HepG2 (cell line): Measurements from ENCODE around the gene PAMR1. TPM values are rescaled to one million over a fixed set of nuclear protein-coding genes. Genes with fewer than 3 reads are reported as not detected.

ENCODE experiments used
- ATAC-seq: fragments of 200-7000 bp; cut with Tn5 transposase; 3 replicates; pipeline ENCODE4 v1.9.1; 2020; ENCODE audit warnings: mild to moderate bottlenecking, moderate library complexity
- BruUV-seq: library from RNA; stranded (reverse); fragments of 400-500 nt; replicated peaks from 2 replicates; lab custom pipeline; 2021; lab: Mats Ljungman, UMichigan
- CTCF ChIA-PET: fragments of 300-600 bp; formaldehyde crosslinking; extraction: SDS; loops from one replicate; lab custom pipeline; 2021; ENCODE audit warnings: low total read pairs, inconsistent platforms, low intra/inter-chr PET ratio; lab: Yijun Ruan, JAX
- POLR2A ChIA-PET: fragments of 350-600 bp; sonication (Branson Sonifier 250); formaldehyde crosslinking; loops from one replicate; lab custom pipeline; 2020; ENCODE audit warnings: antibody characterized with exemption, inconsistent platforms; lab: Yijun Ruan, JAX
- DNase-seq: peaks from one replicate; pipeline ENCODE4 v3.0.0-alpha.2; 2015; ENCODE audit warnings: low spot score
- FAIRE-seq: peaks from 3 replicates; lab custom pipeline; 2011; peaks lifted over from hg19 to GRCh38; lab: Jason Lieb, UNC
- H2AFZ ChIP-seq: one replicate; pipeline ENCODE4 v1.6.1; 2011; ENCODE audit warnings: low read length, inconsistent platforms
- H3K27ac ChIP-seq: fragments of 300-600 bp; 3 replicates; pipeline ENCODE4 v1.8.0; 2011; ENCODE audit warnings: mixed run types, mild to moderate bottlenecking, mixed read lengths, low read length, inconsistent platforms; ENCODE audit not compliant: insufficient read depth; ENCODE audit errors: extremely low read length
- H3K27me3 ChIP-seq, 2 experiments: fragments of 200-600 bp in 1 of 2; 2 replicates in 1 of 2; 3 replicates in 1 of 2; pipeline versions ENCODE4 v1.6.0 to v1.8.0; 2011; ENCODE audit warnings: low read length in 2 of 2, mild to moderate bottlenecking in 2 of 2, moderate library complexity in 2 of 2, inconsistent platforms in 1 of 2; ENCODE audit not compliant: insufficient read depth in 2 of 2, control insufficient read depth in 1 of 2
- H3K36me3 ChIP-seq, 2 experiments: fragments of 200-600 bp in 1 of 2; replicated peaks in 1 of 2; 2 replicates in 1 of 2; 3 replicates in 1 of 2; pipeline versions ENCODE4 v1.5.1 to v1.8.0; 2011; ENCODE audit warnings: low read length in 2 of 2, inconsistent platforms in 1 of 2; ENCODE audit not compliant: insufficient read depth in 2 of 2, control insufficient read depth in 1 of 2
- H3K4me1 ChIP-seq: 2 replicates; pipeline ENCODE4 v1.5.1; 2012; ENCODE audit warnings: low read length, inconsistent platforms; ENCODE audit not compliant: insufficient read depth
- H3K4me2 ChIP-seq: 2 replicates; pipeline ENCODE4 v1.6.0; 2011; ENCODE audit warnings: low read depth, low read length, inconsistent platforms
- H3K4me3 ChIP-seq, 3 experiments: fragments of 200-600 bp in 1 of 3; sonication (generic), shearing (Covaris generic) in 1 of 3; replicated peaks in 1 of 3; 2 replicates each; pipeline ENCODE4 v1.5.1; 2011 to 2016; ENCODE audit warnings: low read length in 3 of 3, inconsistent platforms in 2 of 3, low read depth in 2 of 3, mild to moderate bottlenecking in 2 of 3, control low read depth in 1 of 3, mixed read lengths in 1 of 3; ENCODE audit not compliant: insufficient read depth in 1 of 3
- H3K79me2 ChIP-seq: one replicate; pipeline ENCODE4 v1.6.1; 2011; ENCODE audit warnings: low read length, inconsistent platforms; ENCODE audit not compliant: insufficient read depth
- H3K9ac ChIP-seq: 2 replicates; pipeline ENCODE4 v1.6.0; 2011; ENCODE audit warnings: mild to moderate bottlenecking, low read depth, low read length, inconsistent platforms; ENCODE audit not compliant: insufficient read depth
- H3K9me3 ChIP-seq: 2 replicates; pipeline ENCODE4 v1.5.1; 2012; ENCODE audit warnings: mild to moderate bottlenecking, low read length
- H4K20me1 ChIP-seq: 2 replicates; pipeline ENCODE4 v1.6.0; 2011; ENCODE audit warnings: inconsistent platforms, mild to moderate bottlenecking, low read length, moderate library complexity; ENCODE audit not compliant: insufficient read depth
- AKAP8 ChIP-seq: sonication (generic); formaldehyde crosslinking; IDR thresholded peaks from 2 replicates; pipeline ENCODE4 v1.5.1; 2020; ENCODE audit warnings: mild to moderate bottlenecking, missing genetic modification reagents
- ATF3 ChIP-seq: sonication (generic); formaldehyde crosslinking; IDR thresholded peaks from 2 replicates; pipeline ENCODE4 v1.4.0; 2020; ENCODE audit warnings: missing genetic modification reagents
- ATF6 ChIP-seq: sonication (generic); formaldehyde crosslinking; conservative IDR thresholded peaks from 2 replicates; pipeline ENCODE4 v1.4.0; 2020; ENCODE audit warnings: missing genetic modification reagents
- FLYWCH1 ChIP-seq: sonication (generic); formaldehyde crosslinking; IDR thresholded peaks from 2 replicates; pipeline ENCODE4 v1.8.1; 2023; ENCODE audit warnings: mild to moderate bottlenecking, missing genetic modification reagents
- GRHL1 ChIP-seq: sonication (generic); formaldehyde crosslinking; conservative IDR thresholded peaks from 2 replicates; pipeline ENCODE4 v1.8.0; 2022; ENCODE audit warnings: missing genetic modification reagents
- HOXD1 ChIP-seq: sonication (generic); formaldehyde crosslinking; IDR thresholded peaks from 2 replicates; pipeline ENCODE4 v1.5.0; 2020; ENCODE audit warnings: missing genetic modification reagents
- KDM5A ChIP-seq: fragments of 200-600 bp; sonication (generic); IDR thresholded peaks from 2 replicates; pipeline ENCODE4 v1.7.0; 2018; ENCODE audit warnings: antibody characterized with exemption, mild to moderate bottlenecking, low read length, borderline replicate concordance
- MIXL1 ChIP-seq: IDR thresholded peaks from 2 replicates; pipeline ENCODE4 v1.6.1; 2016
- NFE2L1 ChIP-seq: sonication (generic); formaldehyde crosslinking; IDR thresholded peaks from 2 replicates; pipeline ENCODE4 v1.4.0; 2020; ENCODE audit warnings: missing genetic modification reagents, mild to moderate bottlenecking, borderline replicate concordance
- NR0B2 ChIP-seq: sonication (generic); formaldehyde crosslinking; IDR thresholded peaks from 2 replicates; pipeline ENCODE4 v1.4.0; 2020; ENCODE audit warnings: mild to moderate bottlenecking, missing genetic modification reagents
- ZNF362 ChIP-seq: sonication (generic); formaldehyde crosslinking; IDR thresholded peaks from 2 replicates; pipeline ENCODE4 v1.4.0; 2020; ENCODE audit warnings: missing genetic modification reagents, mild to moderate bottlenecking, borderline replicate concordance
- ZNF552 ChIP-seq: sonication (generic); formaldehyde crosslinking; IDR thresholded peaks from 2 replicates; pipeline ENCODE4 v1.9.0; 2022; ENCODE audit warnings: missing genetic modification reagents, mild to moderate bottlenecking, borderline replicate concordance
- WGBS: methylation state at CpG from one replicate; pipeline ENCODE4 v1.1.6; 2017; ENCODE audit warnings: low lambda C conversion rate; 5-methylcytosine and 5-hydroxymethylcytosine counted together
- in situ Hi-C: cut with HindIII; loops from 2 replicates; pipeline ENCODE4 v1.10.0; 2017; ENCODE audit warnings: low pct_unique_long_range_greater_than_20kb; ENCODE audit not compliant: extremely low pct_ligation_motif_present
- intact Hi-C: fragments of 100-400 bp; cut with micrococcal nuclease; formaldehyde crosslinking; loops from one replicate; pipeline ENCODE4 v1.10.0; 2022; ENCODE audit not compliant: unreplicated experiment
- polyA plus RNA-seq, 8 experiments: library from polyadenylated mRNA; depleted of rRNA in 3 of 8; stranded (reverse) in 7 of 8; unstranded in 1 of 8; fragments of >200 nt; fragmentation: Illumina TruSeq in 4 of 8; extraction: Trizol in 4 of 8; gene quantifications; 2 replicates each; pipeline versions ENCODE4 v1.2.1 to v1.2.3, GENCODE V29; 2011 to 2016; ENCODE audit warnings: low read depth in 4 of 8, missing spikeins in 1 of 8, mixed read lengths in 1 of 8; ENCODE audit not compliant: insufficient read depth in 1 of 8
- total RNA-seq, 5 experiments: library from RNA; depleted of rRNA; stranded (reverse); fragments of >200 nt; fragmentation: Illumina TruSeq; extraction: Trizol; gene quantifications; 2 replicates each; pipeline ENCODE4 v1.2.3, GENCODE V29; 2016; ENCODE audit warnings: low read depth in 1 of 5

PAMR1 gene
- total and polyA plus RNA-seq, 2 of the 13 experiments (the other 11 are each of a cell fraction or from before 2014, with no cell fraction given), result not detected

GRCh38 chr11:35517481-35517880 is 7.9 kb downstream of the PAMR1 start (continued):
- TF ChIP-seq ATF6 (CRISPR knock-in tag), result no peak
- TF ChIP-seq ZNF362 (CRISPR knock-in tag), result no peak
- no peak for TF ChIP-seq FLYWCH1 (CRISPR knock-in tag)

- Histone ChIP-seq H3K4me2 (no peak overlapping the region), H3K36me3 (no peaks in the 10 kb centered on the region), H3K79me2 (no peaks in the 10 kb centered on the region), H4K20me1 (no peaks in the 10 kb centered on the region), H3K9me3 (no peaks in the 10 kb centered on the region), H3K4me1 (peaks cover 5% of the 10 kb centered on the region; the same call in 1 of the 2 replicates), H2AFZ (no peak overlapping the region), H3K27ac (no peak overlapping the region), H3K9ac (no peak overlapping the region), H3K4me3 (no peak overlapping the region), H3K27me3 (peaks cover 0 to 5% of the 10 kb centered on the region in 2 experiments; a peak in 2 of 5 replicates)
- DNase-seq, result no peak
- CTCF ChIA-PET, result no interaction called here
- intact Hi-C loops (no loop called here), in situ Hi-C loops (no loop called here)
- TF ChIP-seq ATF3 (CRISPR knock-in tag) (no peak), KDM5A (no peak), ZNF552 (CRISPR knock-in tag) (no peak), NR0B2 (CRISPR knock-in tag) (no peak), HOXD1 (CRISPR knock-in tag) (no peak), GRHL1 (no peak), NFE2L1 (CRISPR knock-in tag) (no peak), MIXL1 (CRISPR knock-in tag) (no peak), AKAP8 (CRISPR knock-in tag) (no peak)
- no peak for FAIRE-seq
- ATAC-seq, result no peak
- WGBS, result 0% methylated on average over 4 of the region's 4 CpGs
- no TSS peak for BruUV-seq
- POLR2A ChIA-PET, result no interaction called here
These were observed 9.0 kb downstream of the PAMR1 start for GRCh38 chr11:35516403-35516802.
